H9 (cell line): ENCODE measurements around the gene CCDC138. TPM values are rescaled to one million over a fixed set of nuclear protein-coding genes. Genes with fewer than 3 reads are reported as not detected.

Experiments
- DNase-seq: peaks from one replicate; pipeline ENCODE4 v3.0.0-alpha.2; 2017
- H2AFZ ChIP-seq: one replicate; pipeline ENCODE4 v1.6.1; 2013; ENCODE audit warnings: mild to moderate bottlenecking, low read length, control low read depth, moderate library complexity
- H2AK5ac ChIP-seq: 2 replicates; pipeline ENCODE4 v1.6.1; 2013; ENCODE audit warnings: low read length, control low read depth, mixed read lengths; ENCODE audit not compliant: insufficient read length
- H2BK120ac ChIP-seq: one replicate; pipeline ENCODE4 v1.6.1; 2013; ENCODE audit warnings: low read depth, mild to moderate bottlenecking, low read length, control low read depth, inconsistent platforms; ENCODE audit not compliant: poor library complexity, severe bottlenecking
- H2BK12ac ChIP-seq: 2 replicates; pipeline ENCODE4 v1.6.1; 2013; ENCODE audit warnings: low read length, control low read depth, mixed read lengths, low read depth; ENCODE audit not compliant: insufficient read length
- H2BK15ac ChIP-seq: 2 replicates; pipeline ENCODE4 v1.6.1; 2013; ENCODE audit warnings: low read depth, low read length, control low read depth
- H2BK20ac ChIP-seq: one replicate; pipeline ENCODE4 v1.6.1; 2013; ENCODE audit warnings: low read depth, mild to moderate bottlenecking, low read length, control low read depth, inconsistent platforms; ENCODE audit not compliant: poor library complexity, severe bottlenecking
- H2BK5ac ChIP-seq: 2 replicates; pipeline ENCODE4 v1.6.1; 2013; ENCODE audit warnings: low read length, control low read depth, mixed read lengths; ENCODE audit not compliant: insufficient read length
- H3K14ac ChIP-seq: 2 replicates; pipeline ENCODE4 v1.6.1; 2013; ENCODE audit warnings: low read length, control low read depth; ENCODE audit not compliant: insufficient read depth
- H3K18ac ChIP-seq: 2 replicates; pipeline ENCODE4 v1.6.1; 2013; ENCODE audit warnings: low read depth, mild to moderate bottlenecking, mixed read lengths, low read length, control low read depth; ENCODE audit not compliant: insufficient read length
- H3K23ac ChIP-seq: 2 replicates; pipeline ENCODE4 v1.6.1; 2013; ENCODE audit warnings: low read length, control low read depth, mixed read lengths, low read depth; ENCODE audit not compliant: insufficient read length
- H3K23me2 ChIP-seq: 2 replicates; pipeline ENCODE4 v1.6.1; 2013; ENCODE audit warnings: low read depth, mild to moderate bottlenecking, mixed read lengths, low read length, control low read depth; ENCODE audit not compliant: insufficient read length, poor library complexity, severe bottlenecking
- H3K27ac ChIP-seq: 2 replicates; pipeline ENCODE4 v1.5.1; 2013; ENCODE audit warnings: low read length, control low read depth, mixed read lengths, low read depth; ENCODE audit not compliant: insufficient read length
- H3K27me3 ChIP-seq: 2 replicates; pipeline ENCODE4 v1.6.1; 2013; ENCODE audit warnings: low read length, control low read depth, inconsistent platforms; ENCODE audit not compliant: insufficient read depth
- H3K4ac ChIP-seq: 2 replicates; pipeline ENCODE4 v1.6.1; 2013; ENCODE audit warnings: low read depth, mild to moderate bottlenecking, control low read depth, inconsistent platforms, low read length, moderate library complexity
- H3K4me1 ChIP-seq: 2 replicates; pipeline ENCODE4 v1.6.1; 2013; ENCODE audit warnings: low read length, control low read depth, inconsistent platforms; ENCODE audit not compliant: insufficient read depth
- H3K4me2 ChIP-seq: 2 replicates; pipeline ENCODE4 v1.6.1; 2013; ENCODE audit warnings: low read length, control low read depth, mixed read lengths; ENCODE audit not compliant: insufficient read length, insufficient read depth
- H3K56ac ChIP-seq: 2 replicates; pipeline ENCODE4 v1.6.1; 2013; ENCODE audit warnings: low read depth, mild to moderate bottlenecking, mixed read lengths, low read length, control low read depth; ENCODE audit not compliant: insufficient read length
- H3K79me1 ChIP-seq: 2 replicates; pipeline ENCODE4 v1.6.1; 2013; ENCODE audit warnings: low read depth, mild to moderate bottlenecking, moderate library complexity, low read length, control low read depth, inconsistent platforms; ENCODE audit not compliant: insufficient read depth, poor library complexity, severe bottlenecking
- H3K79me2 ChIP-seq: 2 replicates; pipeline ENCODE4 v1.6.1; 2013; ENCODE audit warnings: low read length, control low read depth, inconsistent platforms; ENCODE audit not compliant: insufficient read depth
- H3K9ac ChIP-seq: 2 replicates; pipeline ENCODE4 v1.6.1; 2013; ENCODE audit warnings: low read length, control low read depth, mixed read lengths; ENCODE audit not compliant: insufficient read length; ENCODE audit errors: extremely low read depth
- H3K9me3 ChIP-seq: one replicate; pipeline ENCODE4 v1.6.1; 2013; ENCODE audit warnings: low read depth, low read length, inconsistent platforms; ENCODE audit not compliant: control insufficient read depth
- H3T11ph ChIP-seq: one replicate; pipeline ENCODE4 v1.6.1; 2013; ENCODE audit warnings: mild to moderate bottlenecking, low read length, control low read depth, inconsistent platforms
- H4K20me1 ChIP-seq: one replicate; pipeline ENCODE4 v1.6.1; 2013; ENCODE audit not compliant: control insufficient read depth, insufficient read length, insufficient read depth
- H4K5ac ChIP-seq: 2 replicates; pipeline ENCODE4 v1.6.1; 2013; ENCODE audit warnings: low read depth, mild to moderate bottlenecking, mixed read lengths, low read length, control low read depth; ENCODE audit not compliant: insufficient read length
- H4K8ac ChIP-seq: replicated peaks from 2 replicates; pipeline ENCODE4 v1.6.1; 2013; ENCODE audit warnings: low read length, control low read depth, mixed read lengths, low read depth; ENCODE audit not compliant: insufficient read length
- H4K91ac ChIP-seq: 2 replicates; pipeline ENCODE4 v1.6.1; 2013; ENCODE audit warnings: low read depth, mild to moderate bottlenecking, moderate library complexity, mixed read lengths, low read length, control low read depth; ENCODE audit not compliant: insufficient read length
- H3K27ac Mint-ChIP-seq, 3 experiments: 2 replicates in 2 of 3; 3 replicates in 1 of 3; pipeline ENCODE4 v1.8.0; 2020 to 2021; ENCODE audit warnings: mixed read lengths in 3 of 3, mild to moderate bottlenecking in 1 of 3, moderate library complexity in 1 of 3
- H3K27me3 Mint-ChIP-seq: 2 replicates; pipeline ENCODE4 v1.8.0; 2021; ENCODE audit warnings: low read depth, mild to moderate bottlenecking, moderate library complexity, mixed read lengths
- H3K36me3 Mint-ChIP-seq, 3 experiments: 2 replicates in 2 of 3; 3 replicates in 1 of 3; pipeline ENCODE4 v1.8.0; 2020 to 2021; ENCODE audit warnings: low read depth in 3 of 3, mixed read lengths in 3 of 3; ENCODE audit not compliant: insufficient read depth in 1 of 3
- H3K4me1 Mint-ChIP-seq, 2 experiments: 2 replicates each; pipeline ENCODE4 v1.8.0; 2020; ENCODE audit warnings: mixed read lengths in 2 of 2
- H3K4me3 Mint-ChIP-seq, 2 experiments: 2 replicates in 1 of 2; 3 replicates in 1 of 2; pipeline ENCODE4 v1.8.0; 2020 to 2021; ENCODE audit warnings: mild to moderate bottlenecking in 2 of 2, mixed read lengths in 2 of 2, moderate library complexity in 1 of 2
- H3K9me3 Mint-ChIP-seq, 2 experiments: 2 replicates in 1 of 2; 3 replicates in 1 of 2; pipeline ENCODE4 v1.8.0; 2020; ENCODE audit warnings: mild to moderate bottlenecking in 2 of 2, mixed read lengths in 2 of 2, moderate library complexity in 1 of 2
- WGBS: extraction: QIAGEN DNeasy Blood & Tissue Kit; methylation state at CpG from one replicate; pipeline ENCODE4 v1.1.7; 2013; ENCODE audit warnings: missing lambda C conversion rate, low lambda C conversion rate, mixed read lengths; ENCODE audit not compliant: insufficient read length; ENCODE audit errors: extremely low coverage; 5-methylcytosine and 5-hydroxymethylcytosine counted together
- total RNA-seq: library from RNA; stranded (reverse); gene quantifications from 2 replicates; pipeline ENCODE4 v1.2.1, GENCODE V29; 2021
- TF ChIP-seq, protein P1 (sequence below): fragments of 200-600 bp; sonication (generic); conservative IDR thresholded peaks from 3 replicates; pipeline ENCODE4 v1.8.0; 2021; ENCODE audit warnings: antibody characterized with exemption, mild to moderate bottlenecking

Gene CCDC138
- total RNA-seq, 1 experiment from 2014 or later, result 32.7 TPM

DNA sequence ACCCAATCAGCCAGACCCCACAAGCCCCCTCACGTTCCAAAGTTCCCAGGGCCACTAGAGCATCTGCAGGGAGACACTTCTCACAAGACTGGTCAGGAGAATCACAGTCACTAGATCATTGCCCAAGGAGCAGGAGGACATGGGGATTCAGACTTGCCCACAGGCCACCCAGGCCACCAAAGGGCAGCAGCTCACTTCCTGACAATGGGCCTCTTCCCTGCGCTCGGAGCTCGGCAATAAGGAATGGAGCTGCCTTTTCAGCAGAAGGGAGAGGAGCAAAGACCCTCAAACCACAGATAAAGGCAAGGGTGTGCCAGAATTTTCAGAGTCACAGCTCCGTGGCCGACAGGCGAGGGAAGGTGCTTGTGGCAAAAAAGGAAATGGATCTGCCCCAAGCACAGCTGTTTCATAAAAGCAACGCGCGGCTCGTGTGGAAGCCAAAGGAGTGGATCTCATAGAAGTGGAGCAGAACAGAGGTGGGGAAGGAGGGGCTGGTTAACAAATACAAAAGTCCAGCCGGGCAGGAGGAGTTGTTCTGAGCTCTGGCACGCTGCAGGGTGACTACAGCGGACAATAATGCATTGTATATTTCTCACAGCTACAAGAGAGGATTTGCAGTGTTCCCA is 130.3 kb downstream of the CCDC138 start:
- Histone ChIP-seq H2BK15ac (no peak overlapping the region), H4K20me1 (no peaks in the 10 kb centered on the region), H2AFZ (no peak overlapping the region), H3K79me2 (no peaks in the 10 kb centered on the region), H3K4ac (no peak overlapping the region), H3K27ac (no peak overlapping the region), H2BK12ac (no peak overlapping the region), H2BK5ac (no peak overlapping the region), H3K27me3 (no peaks in the 10 kb centered on the region), H2BK120ac (no peak overlapping the region), H2AK5ac (no peak overlapping the region), H3K79me1 (no peaks in the 10 kb centered on the region), H3K23me2 (no peaks in the 10 kb centered on the region), H4K91ac (no peak overlapping the region), H3K23ac (no peak overlapping the region), H3K56ac (no peak overlapping the region), H4K5ac (no peak overlapping the region), H3K4me1 (no peaks in the 10 kb centered on the region), H3K9me3 (no peaks in the 10 kb centered on the region), H3T11ph (no peak overlapping the region), H3K4me2 (no peak overlapping the region), H4K8ac (no peak overlapping the region), H3K9ac (no peak overlapping the region), H2BK20ac (no peak overlapping the region), H3K14ac (peak overlapping the region; percentile 53; the same call in 1 of the 2 replicates), H3K18ac (no peak overlapping the region)
- Mint-ChIP-seq H3K4me3 (no peak overlapping the region), H3K4me1 (peaks cover 0 to 12% of the 10 kb centered on the region in 2 experiments; a peak in 1 of 4 replicates), H3K36me3 (no peaks in the 10 kb centered on the region), H3K27me3 (peaks cover 2% of the 10 kb centered on the region; the same call in 1 of the 2 replicates), H3K27ac (no peak overlapping the region; a peak in 1 of 7 replicates), H3K9me3 (no peaks in the 10 kb centered on the region)
- TF ChIP-seq, protein P1, sequence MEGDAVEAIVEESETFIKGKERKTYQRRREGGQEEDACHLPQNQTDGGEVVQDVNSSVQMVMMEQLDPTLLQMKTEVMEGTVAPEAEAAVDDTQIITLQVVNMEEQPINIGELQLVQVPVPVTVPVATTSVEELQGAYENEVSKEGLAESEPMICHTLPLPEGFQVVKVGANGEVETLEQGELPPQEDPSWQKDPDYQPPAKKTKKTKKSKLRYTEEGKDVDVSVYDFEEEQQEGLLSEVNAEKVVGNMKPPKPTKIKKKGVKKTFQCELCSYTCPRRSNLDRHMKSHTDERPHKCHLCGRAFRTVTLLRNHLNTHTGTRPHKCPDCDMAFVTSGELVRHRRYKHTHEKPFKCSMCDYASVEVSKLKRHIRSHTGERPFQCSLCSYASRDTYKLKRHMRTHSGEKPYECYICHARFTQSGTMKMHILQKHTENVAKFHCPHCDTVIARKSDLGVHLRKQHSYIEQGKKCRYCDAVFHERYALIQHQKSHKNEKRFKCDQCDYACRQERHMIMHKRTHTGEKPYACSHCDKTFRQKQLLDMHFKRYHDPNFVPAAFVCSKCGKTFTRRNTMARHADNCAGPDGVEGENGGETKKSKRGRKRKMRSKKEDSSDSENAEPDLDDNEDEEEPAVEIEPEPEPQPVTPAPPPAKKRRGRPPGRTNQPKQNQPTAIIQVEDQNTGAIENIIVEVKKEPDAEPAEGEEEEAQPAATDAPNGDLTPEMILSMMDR, result no peak
- WGBS, result no CpG with 5 or more reads among the region's 14 CpGs
- DNase-seq, result peak; percentile 14
